MM.1S (cell line): Measurements from ENCODE around the gene PRIMPOL.

Experiments
- DNase-seq: peaks from one replicate; pipeline ENCODE4 v3.0.0-alpha.2; 2015
- H2AFZ ChIP-seq: fragments of 300-600 bp; sonication (generic); 2 replicates; pipeline ENCODE4 v1.6.0; 2016; ENCODE audit warnings: antibody characterized with exemption, low read length
- H3F3A ChIP-seq: fragments of 300-600 bp; sonication (generic); 2 replicates; pipeline ENCODE4 v1.6.1; 2016; ENCODE audit warnings: mild to moderate bottlenecking, antibody characterized with exemption, low read length, moderate library complexity, mixed read lengths; ENCODE audit not compliant: insufficient read depth
- H3K27ac ChIP-seq: fragments of 300-600 bp; sonication (generic); 2 replicates; pipeline ENCODE4 v1.5.1; 2016; ENCODE audit warnings: mild to moderate bottlenecking, low read length
- H3K27me3 ChIP-seq: fragments of 300-600 bp; sonication (generic); replicated peaks from 2 replicates; pipeline ENCODE4 v1.6.0; 2016; ENCODE audit warnings: low read length; ENCODE audit not compliant: insufficient read depth
- H3K36me3 ChIP-seq: fragments of 300-600 bp; sonication (generic); replicated peaks from 2 replicates; pipeline ENCODE4 v1.6.1; 2016; ENCODE audit warnings: mild to moderate bottlenecking, low read length, mixed read lengths; ENCODE audit not compliant: insufficient read depth
- H3K4me1 ChIP-seq: fragments of 300-600 bp; sonication (generic); 2 replicates; pipeline ENCODE4 v1.6.1; 2016; ENCODE audit warnings: low read length, mixed read lengths
- H3K4me2 ChIP-seq: fragments of 300-600 bp; sonication (generic); 2 replicates; pipeline ENCODE4 v1.6.0; 2016; ENCODE audit warnings: low read depth, low read length
- H3K4me3 ChIP-seq: fragments of 300-600 bp; sonication (generic); 2 replicates; pipeline ENCODE4 v1.5.1; 2016; ENCODE audit warnings: low read length, mixed read lengths
- H3K79me2 ChIP-seq: fragments of 300-600 bp; sonication (generic); 2 replicates; pipeline ENCODE4 v1.6.1; 2016; ENCODE audit warnings: mixed run types, low read length, mixed read lengths
- H3K9ac ChIP-seq: fragments of 300-600 bp; sonication (generic); 2 replicates; pipeline ENCODE4 v1.6.1; 2016; ENCODE audit warnings: low read length, mixed read lengths
- H3K9me2 ChIP-seq: fragments of 300-600 bp; sonication (generic); replicated peaks from 2 replicates; pipeline ENCODE4 v1.6.1; 2016; ENCODE audit warnings: mild to moderate bottlenecking, low read length, mixed read lengths; ENCODE audit not compliant: insufficient read depth
- H3K9me3 ChIP-seq: fragments of 300-600 bp; sonication (generic); replicated peaks from 2 replicates; pipeline ENCODE4 v1.6.1; 2016; ENCODE audit warnings: mild to moderate bottlenecking, low read length, mixed read lengths; ENCODE audit not compliant: insufficient read depth
- H4K20me1 ChIP-seq: fragments of 300-600 bp; sonication (generic); 2 replicates; pipeline ENCODE4 v1.6.1; 2016; ENCODE audit warnings: mild to moderate bottlenecking, low read length, moderate library complexity, mixed read lengths; ENCODE audit not compliant: insufficient read depth
- EZH2 ChIP-seq: fragments of 300-600 bp; sonication (generic); optimal IDR thresholded peaks from 2 replicates; pipeline ENCODE3; 2017; ENCODE audit warnings: low read depth, mild to moderate bottlenecking, antibody characterized with exemption, low read length, mixed read lengths
- EZH2phosphoT487 ChIP-seq: fragments of 300-600 bp; sonication (generic); IDR thresholded peaks from 2 replicates; pipeline ENCODE4 v1.6.1; 2018; ENCODE audit warnings: antibody characterized with exemption, low read length
- TF ChIP-seq, protein P1 (sequence below): fragments of 300-600 bp; sonication (generic); IDR thresholded peaks from 2 replicates; pipeline ENCODE4 v1.5.1; 2016; ENCODE audit warnings: antibody characterized with exemption, low read length, mixed read lengths

The PRIMPOL gene

DNA sequence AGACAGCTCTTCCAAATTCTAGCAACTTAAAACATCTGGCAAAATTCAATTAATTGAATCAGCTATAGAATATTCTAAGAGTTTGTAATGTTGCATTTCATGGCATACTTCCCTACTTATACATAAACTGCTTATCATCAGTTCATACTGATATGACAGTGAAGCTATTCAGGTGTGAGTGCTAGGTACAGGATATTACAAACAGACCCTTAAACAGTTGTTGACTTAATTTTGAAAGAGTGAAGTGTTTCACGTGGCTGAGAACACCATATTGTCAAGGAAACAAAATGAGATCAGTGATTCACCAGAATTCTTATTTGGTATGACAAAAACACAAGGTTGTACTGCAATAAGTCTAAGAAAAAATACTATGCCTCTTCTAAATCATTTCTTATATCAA is 56.9 kb downstream of the PRIMPOL start:
- no peaks in the 10 kb centered on the region for H3K9me3 ChIP-seq
- peaks cover 15% of the 10 kb centered on the region for H3K4me1 ChIP-seq
- H3K4me2 ChIP-seq, result no peak overlapping the region
- H3K27ac ChIP-seq, result no peak overlapping the region
- no peak for DNase-seq
- H3K27me3 ChIP-seq, result no peaks in the 10 kb centered on the region
- H3K9me2 ChIP-seq, result no peaks in the 10 kb centered on the region
- no peak overlapping the region for H2AFZ ChIP-seq
- peaks cover 42% of the 10 kb centered on the region for H3K79me2 ChIP-seq
- no peak for TF ChIP-seq EZH2phosphoT487
- TF ChIP-seq, protein P1, sequence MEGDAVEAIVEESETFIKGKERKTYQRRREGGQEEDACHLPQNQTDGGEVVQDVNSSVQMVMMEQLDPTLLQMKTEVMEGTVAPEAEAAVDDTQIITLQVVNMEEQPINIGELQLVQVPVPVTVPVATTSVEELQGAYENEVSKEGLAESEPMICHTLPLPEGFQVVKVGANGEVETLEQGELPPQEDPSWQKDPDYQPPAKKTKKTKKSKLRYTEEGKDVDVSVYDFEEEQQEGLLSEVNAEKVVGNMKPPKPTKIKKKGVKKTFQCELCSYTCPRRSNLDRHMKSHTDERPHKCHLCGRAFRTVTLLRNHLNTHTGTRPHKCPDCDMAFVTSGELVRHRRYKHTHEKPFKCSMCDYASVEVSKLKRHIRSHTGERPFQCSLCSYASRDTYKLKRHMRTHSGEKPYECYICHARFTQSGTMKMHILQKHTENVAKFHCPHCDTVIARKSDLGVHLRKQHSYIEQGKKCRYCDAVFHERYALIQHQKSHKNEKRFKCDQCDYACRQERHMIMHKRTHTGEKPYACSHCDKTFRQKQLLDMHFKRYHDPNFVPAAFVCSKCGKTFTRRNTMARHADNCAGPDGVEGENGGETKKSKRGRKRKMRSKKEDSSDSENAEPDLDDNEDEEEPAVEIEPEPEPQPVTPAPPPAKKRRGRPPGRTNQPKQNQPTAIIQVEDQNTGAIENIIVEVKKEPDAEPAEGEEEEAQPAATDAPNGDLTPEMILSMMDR, result no peak
- TF ChIP-seq EZH2, result no peak
- no peak overlapping the region for H3K9ac ChIP-seq
- H3F3A ChIP-seq, result peaks cover 4% of the 10 kb centered on the region
- peaks cover 9% of the 10 kb centered on the region; the same call in 1 of the 2 replicates for H3K36me3 ChIP-seq
- H3K4me3 ChIP-seq, result no peak overlapping the region
- no peaks in the 10 kb centered on the region; the same call in 1 of the 2 replicates for H4K20me1 ChIP-seq

DNA sequence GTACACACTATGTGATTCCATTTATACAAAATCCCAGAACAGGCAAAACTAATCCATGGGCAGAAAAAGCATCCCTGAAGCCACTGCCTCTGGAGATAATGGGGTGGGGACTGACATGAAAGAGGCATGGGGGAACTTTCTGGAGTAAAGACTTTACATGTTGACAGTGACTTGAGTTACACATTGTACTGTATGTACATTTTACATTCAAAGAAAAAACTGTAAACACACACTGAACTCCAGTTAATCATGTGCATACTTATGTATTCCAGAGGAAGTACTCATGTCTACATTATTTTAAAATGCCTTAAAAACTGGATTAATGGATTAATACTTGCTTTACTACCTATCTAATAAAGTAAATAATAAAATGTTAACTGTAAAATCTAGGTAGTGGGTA is 62.8 kb downstream of the PRIMPOL start:
- TF ChIP-seq EZH2 (no peak), EZH2phosphoT487 (no peak)
- TF ChIP-seq, protein P1, result no peak
- Histone ChIP-seq H3K27ac (no peak overlapping the region), H3K9ac (no peak overlapping the region), H3K4me1 (no peaks in the 10 kb centered on the region), H3K27me3 (no peaks in the 10 kb centered on the region), H3K9me2 (no peaks in the 10 kb centered on the region), H3K9me3 (no peaks in the 10 kb centered on the region), H4K20me1 (no peaks in the 10 kb centered on the region; the same call in 1 of the 2 replicates), H3F3A (no peaks in the 10 kb centered on the region), H3K36me3 (peaks cover 6% of the 10 kb centered on the region), H3K4me2 (no peak overlapping the region), H2AFZ (no peak overlapping the region), H3K79me2 (peaks cover 44% of the 10 kb centered on the region), H3K4me3 (no peak overlapping the region)
- no peak for DNase-seq

GRCh38 chr4:184713887-184714286 is 64.3 kb downstream of the PRIMPOL start:
- H3K36me3 ChIP-seq, result peaks cover 6% of the 10 kb centered on the region
- no peaks in the 10 kb centered on the region for H3K4me1 ChIP-seq
- no peaks in the 10 kb centered on the region for H3F3A ChIP-seq
- no peak overlapping the region for H3K4me3 ChIP-seq
- no peaks in the 10 kb centered on the region for H4K20me1 ChIP-seq
- H3K4me2 ChIP-seq, result no peak overlapping the region
- H3K9me3 ChIP-seq, result no peaks in the 10 kb centered on the region
- H3K27me3 ChIP-seq, result no peaks in the 10 kb centered on the region
- no peaks in the 10 kb centered on the region for H3K9me2 ChIP-seq
- no peak overlapping the region for H3K9ac ChIP-seq
- H3K79me2 ChIP-seq, result peaks cover 53% of the 10 kb centered on the region
- H3K27ac ChIP-seq, result no peak overlapping the region
- TF ChIP-seq EZH2phosphoT487 (no peak), EZH2 (no peak)
- TF ChIP-seq, protein P1, result no peak
- no peak for DNase-seq
- no peak overlapping the region for H2AFZ ChIP-seq
